Sigmoid colon (tissue), 4 donors: ENCODE data around the gene FAM186B.

Experiments used
- EP300 ChIP-seq, 4 donors: sonication (generic); formaldehyde crosslinking; IDR thresholded peaks; one replicate each; pipeline ENCODE4 v1.6.1; 2017; ENCODE audit warnings: antibody characterized with exemption in 4 of 4
- POLR2A ChIP-seq, 2 donors: fragments of 450-650 bp; IDR thresholded peaks; one replicate each; pipeline ENCODE4 v1.6.1; 2016; ENCODE audit warnings: antibody characterized with exemption in 2 of 2, mild to moderate bottlenecking in 2 of 2, moderate library complexity in 2 of 2
- POLR2AphosphoS5 ChIP-seq, 4 donors: sonication (generic); formaldehyde crosslinking; IDR thresholded peaks; one replicate each; pipeline ENCODE4 v1.6.1; 2017; ENCODE audit warnings: antibody characterized with exemption in 4 of 4
- TF ChIP-seq, protein P1 (sequence below), 4 experiments: fragments of 450-650 bp in 3 of 4; fragments of 200-600 bp in 1 of 4; IDR thresholded peaks; one replicate each; pipeline ENCODE4 v1.5.1; 2016 to 2019; ENCODE audit warnings: antibody characterized with exemption in 4 of 4, mild to moderate bottlenecking in 3 of 4, moderate library complexity in 2 of 4

DNA sequence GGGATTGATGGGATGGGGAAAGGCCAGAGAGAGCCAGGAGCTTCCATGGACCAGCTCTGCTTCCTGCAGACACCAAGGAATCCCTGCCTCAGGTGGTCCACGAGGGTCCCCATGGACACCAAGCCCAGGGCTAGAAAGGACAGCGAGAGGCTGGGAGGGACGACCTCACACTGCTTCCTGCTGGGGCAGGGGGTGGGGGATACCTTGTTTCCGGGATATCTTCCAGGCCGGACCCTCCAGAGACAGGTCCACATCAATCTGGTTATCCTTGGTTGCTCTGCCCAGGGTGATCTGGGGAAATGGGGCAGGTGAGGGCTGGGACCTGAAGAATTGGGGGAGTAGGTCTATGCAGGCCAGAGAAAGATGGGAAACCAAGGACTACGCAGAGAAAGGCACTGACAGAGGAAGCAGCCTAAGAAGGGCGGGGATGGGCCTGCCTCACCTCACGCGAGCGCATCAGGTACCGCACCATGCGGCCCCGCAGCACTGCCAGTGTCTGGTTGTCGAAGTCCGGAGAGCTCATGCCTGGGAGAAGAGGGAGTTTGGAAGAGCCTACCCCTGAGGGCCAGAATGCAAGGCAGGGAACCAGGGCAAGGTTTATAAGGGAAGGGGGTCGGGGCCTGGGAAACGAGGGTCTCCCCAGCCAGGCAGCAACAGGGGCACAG is 46.3 kb downstream of the FAM186B start:
- TF ChIP-seq, protein P1, sequence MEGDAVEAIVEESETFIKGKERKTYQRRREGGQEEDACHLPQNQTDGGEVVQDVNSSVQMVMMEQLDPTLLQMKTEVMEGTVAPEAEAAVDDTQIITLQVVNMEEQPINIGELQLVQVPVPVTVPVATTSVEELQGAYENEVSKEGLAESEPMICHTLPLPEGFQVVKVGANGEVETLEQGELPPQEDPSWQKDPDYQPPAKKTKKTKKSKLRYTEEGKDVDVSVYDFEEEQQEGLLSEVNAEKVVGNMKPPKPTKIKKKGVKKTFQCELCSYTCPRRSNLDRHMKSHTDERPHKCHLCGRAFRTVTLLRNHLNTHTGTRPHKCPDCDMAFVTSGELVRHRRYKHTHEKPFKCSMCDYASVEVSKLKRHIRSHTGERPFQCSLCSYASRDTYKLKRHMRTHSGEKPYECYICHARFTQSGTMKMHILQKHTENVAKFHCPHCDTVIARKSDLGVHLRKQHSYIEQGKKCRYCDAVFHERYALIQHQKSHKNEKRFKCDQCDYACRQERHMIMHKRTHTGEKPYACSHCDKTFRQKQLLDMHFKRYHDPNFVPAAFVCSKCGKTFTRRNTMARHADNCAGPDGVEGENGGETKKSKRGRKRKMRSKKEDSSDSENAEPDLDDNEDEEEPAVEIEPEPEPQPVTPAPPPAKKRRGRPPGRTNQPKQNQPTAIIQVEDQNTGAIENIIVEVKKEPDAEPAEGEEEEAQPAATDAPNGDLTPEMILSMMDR (IDR thresholded peaks at IDR 0.05) = no peak
- TF ChIP-seq POLR2A (IDR thresholded peaks at IDR 0.05) (no peak), POLR2AphosphoS5 (IDR thresholded peaks at IDR 0.05) (no peak), EP300 (IDR thresholded peaks at IDR 0.05) (no peak)
